Spleen (tissue), 7 donors: ENCODE measurements around the gene OBSCN.

ENCODE experiments used
- POLR2A ChIP-seq, 3 donors: fragments of 450-650 bp; IDR thresholded peaks; one replicate each; pipeline ENCODE4 v1.5.1; 2017; ENCODE audit warnings: antibody characterized with exemption in 3 of 3, mild to moderate bottlenecking in 1 of 3
- POLR2AphosphoS5 ChIP-seq, 3 donors: sonication (generic); formaldehyde crosslinking; IDR thresholded peaks; one replicate each; pipeline ENCODE4 v1.5.1; 2017; ENCODE audit warnings: antibody characterized with exemption in 3 of 3
- TF ChIP-seq, protein P1 (sequence below), 11 experiments: fragments of 200-600 bp in 7 of 11; fragments of 450-650 bp in 4 of 11; sonication (generic) in 4 of 11; IDR thresholded peaks in 8 of 11; conservative IDR thresholded peaks in 3 of 11; 1 replicate in 7 of 11; 2 replicates in 4 of 11; pipeline versions ENCODE4 v1.4.0 to v1.8.0; 2016 to 2021; ENCODE audit warnings: antibody characterized with exemption in 11 of 11, inconsistent platforms in 4 of 11, mild to moderate bottlenecking in 1 of 11
- donor health status: DM: no; HTN: no; CAD: no; lungs with moderate emphysema.
- donor health status: DM: no; HTN: no; CAD: no.
- donor health status: DM: no; HTN: no; CAD: no.

DNA sequence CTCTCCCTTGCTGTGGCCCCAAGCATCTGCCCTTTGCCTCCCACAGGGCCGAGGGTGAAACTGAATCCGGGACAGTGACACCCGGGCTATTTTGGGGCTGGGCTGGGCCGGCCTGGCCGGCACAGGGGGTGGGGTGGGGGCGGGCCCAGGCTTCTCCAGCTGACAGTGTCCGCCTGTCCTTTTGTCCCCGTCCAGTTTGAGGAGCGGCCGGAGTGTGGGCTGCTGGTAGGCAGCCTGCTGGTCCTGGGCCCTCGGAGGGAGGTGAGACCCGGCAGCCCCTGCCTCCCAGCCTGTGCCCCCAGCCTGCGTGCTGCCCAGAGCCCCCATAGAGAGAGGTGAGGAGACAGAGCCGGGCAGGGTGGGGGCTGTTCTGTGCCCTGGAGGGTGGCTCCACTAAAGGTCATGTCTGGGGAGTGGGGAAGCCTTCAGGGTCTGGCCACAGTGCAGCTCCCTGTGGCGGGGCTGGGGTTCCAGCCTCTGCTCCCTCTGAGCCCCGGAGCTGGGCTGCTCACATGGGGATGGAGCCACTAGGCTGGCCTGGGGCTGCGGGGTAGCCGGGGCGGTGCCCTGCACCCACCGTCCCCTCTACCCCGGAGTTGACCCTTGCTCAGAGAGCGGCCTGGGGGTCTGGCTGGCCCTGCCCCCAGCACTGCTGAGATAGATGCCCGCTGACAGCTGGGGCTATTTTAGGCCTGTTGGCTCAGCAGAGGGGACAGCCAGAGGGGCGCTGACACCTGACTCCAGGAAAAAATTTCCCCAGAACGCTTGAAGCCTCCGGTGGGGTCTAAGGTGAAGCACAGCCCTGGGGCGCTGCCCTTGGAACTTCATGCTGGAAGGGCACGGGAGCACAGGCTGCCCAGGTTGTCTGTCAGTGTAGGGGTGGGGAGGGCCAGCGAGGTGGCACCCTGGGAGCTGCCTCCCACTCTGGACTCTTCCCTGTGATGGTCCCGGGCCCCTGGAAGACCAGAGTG, at the start of gene OBSCN:
- no peak for TF ChIP-seq POLR2A (IDR thresholded peaks at IDR 0.05)
- TF ChIP-seq, protein P1, sequence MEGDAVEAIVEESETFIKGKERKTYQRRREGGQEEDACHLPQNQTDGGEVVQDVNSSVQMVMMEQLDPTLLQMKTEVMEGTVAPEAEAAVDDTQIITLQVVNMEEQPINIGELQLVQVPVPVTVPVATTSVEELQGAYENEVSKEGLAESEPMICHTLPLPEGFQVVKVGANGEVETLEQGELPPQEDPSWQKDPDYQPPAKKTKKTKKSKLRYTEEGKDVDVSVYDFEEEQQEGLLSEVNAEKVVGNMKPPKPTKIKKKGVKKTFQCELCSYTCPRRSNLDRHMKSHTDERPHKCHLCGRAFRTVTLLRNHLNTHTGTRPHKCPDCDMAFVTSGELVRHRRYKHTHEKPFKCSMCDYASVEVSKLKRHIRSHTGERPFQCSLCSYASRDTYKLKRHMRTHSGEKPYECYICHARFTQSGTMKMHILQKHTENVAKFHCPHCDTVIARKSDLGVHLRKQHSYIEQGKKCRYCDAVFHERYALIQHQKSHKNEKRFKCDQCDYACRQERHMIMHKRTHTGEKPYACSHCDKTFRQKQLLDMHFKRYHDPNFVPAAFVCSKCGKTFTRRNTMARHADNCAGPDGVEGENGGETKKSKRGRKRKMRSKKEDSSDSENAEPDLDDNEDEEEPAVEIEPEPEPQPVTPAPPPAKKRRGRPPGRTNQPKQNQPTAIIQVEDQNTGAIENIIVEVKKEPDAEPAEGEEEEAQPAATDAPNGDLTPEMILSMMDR (IDR thresholded peaks at IDR 0.05 in 8 of 11, conservative IDR thresholded peaks at IDR 0.05 in 3 of 11) = no peak
- TF ChIP-seq POLR2AphosphoS5 (IDR thresholded peaks at IDR 0.05) = no peak
